Neural progenitor cell (in vitro differentiated cells): Measurements from ENCODE around the gene NEK4.

Experiments used
- CTCF ChIP-seq: fragments of 200-600 bp; sonication (generic); IDR thresholded peaks from 2 replicates; pipeline ENCODE4 v1.5.1; 2017; ENCODE audit warnings: antibody characterized with exemption, mild to moderate bottlenecking
- EZH2 ChIP-seq: fragments of 200-600 bp; sonication (generic); IDR thresholded peaks from 2 replicates; pipeline ENCODE4 v1.6.1; 2017; ENCODE audit warnings: antibody characterized with exemption, mild to moderate bottlenecking, moderate library complexity

GRCh38 chr3:52777127-52777958 is 6.6 kb upstream of the NEK4 start, which contains the start of gene ITIH1:
- TF ChIP-seq CTCF, result no peak
- TF ChIP-seq EZH2, result no peak
